Measurements from ENCODE around the gene GBGT1. TPM values are rescaled to one million over a fixed set of nuclear protein-coding genes. Genes with fewer than 3 reads are reported as not detected.
A peak's percentile ranks its signal among the peaks of the same experiment; 100 is the strongest.

The GBGT1 gene
- polyA plus RNA-seq, 1 donor from 2014 or later = not detected

DNA sequence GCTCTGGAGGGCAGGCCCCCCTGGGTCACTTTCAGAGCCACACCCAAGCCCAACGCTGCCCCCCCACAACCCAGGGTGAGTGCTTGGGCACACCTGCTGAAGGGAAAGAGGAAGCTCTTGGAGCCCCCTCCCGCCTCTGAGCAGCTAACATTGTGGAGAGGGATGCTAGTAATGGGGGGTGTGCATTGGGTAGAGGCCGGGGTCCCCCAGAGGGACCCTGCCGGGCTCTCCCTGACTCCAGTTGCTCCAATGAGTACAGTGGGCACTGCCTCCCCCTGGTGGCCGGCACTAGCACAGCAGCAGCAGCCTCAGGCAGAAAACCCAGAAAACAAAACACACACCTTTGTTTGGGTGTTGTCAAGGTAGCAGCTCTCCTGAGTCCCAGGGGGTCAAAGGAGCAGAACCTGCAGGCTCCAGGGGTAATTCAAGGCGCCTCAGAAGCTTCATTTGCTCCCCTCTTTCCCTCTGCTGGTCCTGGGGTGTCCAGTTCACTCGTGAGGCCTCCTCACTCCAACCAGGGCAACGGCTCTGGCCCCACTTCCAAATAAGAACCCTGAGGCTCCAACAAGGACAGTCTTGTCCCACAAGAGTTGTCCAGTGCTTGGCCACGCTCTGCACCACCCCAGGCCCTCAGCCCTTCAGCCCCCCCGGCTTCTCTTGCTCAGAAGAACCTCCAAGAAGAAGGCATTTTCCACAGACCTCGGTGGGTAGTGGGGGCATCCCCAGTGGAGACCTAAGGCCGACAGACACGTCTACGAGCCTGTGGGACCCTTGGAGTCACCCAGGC is 16.1 kb downstream of the GBGT1 start:
- H3K4me2 ChIP-seq (ENCODE audit: low read length) = peak overlapping the region; percentile 100
- H4K20me1 ChIP-seq (ENCODE audit: insufficient read depth) = no peaks in the 10 kb centered on the region
- no peaks in the 10 kb centered on the region for H3K9me3 ChIP-seq (ENCODE audit: low read length)
- peak overlapping the region; percentile 83 for H3K27ac ChIP-seq (ENCODE audit: low read length)
- no peaks in the 10 kb centered on the region for H3K36me3 ChIP-seq (ENCODE audit: insufficient read depth, low read length)
- TF ChIP-seq EP300 (conservative IDR thresholded peaks at IDR 0.05; ENCODE audit: poor library complexity, severe bottlenecking) (peak; percentile 14), MXI1 (conservative IDR thresholded peaks at IDR 0.05; ENCODE audit: poor library complexity, severe bottlenecking) (peak; percentile 26), TAF1 (IDR thresholded peaks at IDR 0.05; ENCODE audit: low read depth) (no peak), POLR2AphosphoS5 (IDR thresholded peaks at IDR 0.05) (no peak), RAD21 (conservative IDR thresholded peaks at IDR 0.05) (peak; percentile 74), EZH2 (IDR thresholded peaks at IDR 0.05; ENCODE audit: borderline replicate concordance, insufficient read depth, low read length, poor library complexity, severe bottlenecking) (no peak), SMC3 (conservative IDR thresholded peaks at IDR 0.05; ENCODE audit: poor library complexity) (peak; percentile 72)
- TF ChIP-seq, protein P1, sequence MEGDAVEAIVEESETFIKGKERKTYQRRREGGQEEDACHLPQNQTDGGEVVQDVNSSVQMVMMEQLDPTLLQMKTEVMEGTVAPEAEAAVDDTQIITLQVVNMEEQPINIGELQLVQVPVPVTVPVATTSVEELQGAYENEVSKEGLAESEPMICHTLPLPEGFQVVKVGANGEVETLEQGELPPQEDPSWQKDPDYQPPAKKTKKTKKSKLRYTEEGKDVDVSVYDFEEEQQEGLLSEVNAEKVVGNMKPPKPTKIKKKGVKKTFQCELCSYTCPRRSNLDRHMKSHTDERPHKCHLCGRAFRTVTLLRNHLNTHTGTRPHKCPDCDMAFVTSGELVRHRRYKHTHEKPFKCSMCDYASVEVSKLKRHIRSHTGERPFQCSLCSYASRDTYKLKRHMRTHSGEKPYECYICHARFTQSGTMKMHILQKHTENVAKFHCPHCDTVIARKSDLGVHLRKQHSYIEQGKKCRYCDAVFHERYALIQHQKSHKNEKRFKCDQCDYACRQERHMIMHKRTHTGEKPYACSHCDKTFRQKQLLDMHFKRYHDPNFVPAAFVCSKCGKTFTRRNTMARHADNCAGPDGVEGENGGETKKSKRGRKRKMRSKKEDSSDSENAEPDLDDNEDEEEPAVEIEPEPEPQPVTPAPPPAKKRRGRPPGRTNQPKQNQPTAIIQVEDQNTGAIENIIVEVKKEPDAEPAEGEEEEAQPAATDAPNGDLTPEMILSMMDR (IDR thresholded peaks at IDR 0.05; ENCODE audit: poor library complexity, severe bottlenecking) = peak; percentile 96
- TF ChIP-seq, protein P2, sequence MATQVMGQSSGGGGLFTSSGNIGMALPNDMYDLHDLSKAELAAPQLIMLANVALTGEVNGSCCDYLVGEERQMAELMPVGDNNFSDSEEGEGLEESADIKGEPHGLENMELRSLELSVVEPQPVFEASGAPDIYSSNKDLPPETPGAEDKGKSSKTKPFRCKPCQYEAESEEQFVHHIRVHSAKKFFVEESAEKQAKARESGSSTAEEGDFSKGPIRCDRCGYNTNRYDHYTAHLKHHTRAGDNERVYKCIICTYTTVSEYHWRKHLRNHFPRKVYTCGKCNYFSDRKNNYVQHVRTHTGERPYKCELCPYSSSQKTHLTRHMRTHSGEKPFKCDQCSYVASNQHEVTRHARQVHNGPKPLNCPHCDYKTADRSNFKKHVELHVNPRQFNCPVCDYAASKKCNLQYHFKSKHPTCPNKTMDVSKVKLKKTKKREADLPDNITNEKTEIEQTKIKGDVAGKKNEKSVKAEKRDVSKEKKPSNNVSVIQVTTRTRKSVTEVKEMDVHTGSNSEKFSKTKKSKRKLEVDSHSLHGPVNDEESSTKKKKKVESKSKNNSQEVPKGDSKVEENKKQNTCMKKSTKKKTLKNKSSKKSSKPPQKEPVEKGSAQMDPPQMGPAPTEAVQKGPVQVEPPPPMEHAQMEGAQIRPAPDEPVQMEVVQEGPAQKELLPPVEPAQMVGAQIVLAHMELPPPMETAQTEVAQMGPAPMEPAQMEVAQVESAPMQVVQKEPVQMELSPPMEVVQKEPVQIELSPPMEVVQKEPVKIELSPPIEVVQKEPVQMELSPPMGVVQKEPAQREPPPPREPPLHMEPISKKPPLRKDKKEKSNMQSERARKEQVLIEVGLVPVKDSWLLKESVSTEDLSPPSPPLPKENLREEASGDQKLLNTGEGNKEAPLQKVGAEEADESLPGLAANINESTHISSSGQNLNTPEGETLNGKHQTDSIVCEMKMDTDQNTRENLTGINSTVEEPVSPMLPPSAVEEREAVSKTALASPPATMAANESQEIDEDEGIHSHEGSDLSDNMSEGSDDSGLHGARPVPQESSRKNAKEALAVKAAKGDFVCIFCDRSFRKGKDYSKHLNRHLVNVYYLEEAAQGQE (IDR thresholded peaks at IDR 0.05; ENCODE audit: borderline replicate concordance) = peak; percentile 20
- no peaks in the 10 kb centered on the region for H3K9me2 ChIP-seq (ENCODE audit: insufficient read depth, low read length)
- no peaks in the 10 kb centered on the region for H3F3A ChIP-seq (ENCODE audit: insufficient read depth, low read length, poor library complexity, severe bottlenecking)
- peak overlapping the region; percentile 85 for H3K9ac ChIP-seq (ENCODE audit: low read length)
- H3K79me2 ChIP-seq (replicated peaks; ENCODE audit: insufficient read depth, low read length) = peaks cover 53% of the 10 kb centered on the region
- H3K27me3 ChIP-seq (ENCODE audit: insufficient read depth, low read depth, low read length) = no peaks in the 10 kb centered on the region
- peak overlapping the region; percentile 88 for H3K4me3 ChIP-seq (ENCODE audit: low read length)
- H2AFZ ChIP-seq (ENCODE audit: low read depth, low read length) = peak overlapping the region; percentile 27

DNA sequence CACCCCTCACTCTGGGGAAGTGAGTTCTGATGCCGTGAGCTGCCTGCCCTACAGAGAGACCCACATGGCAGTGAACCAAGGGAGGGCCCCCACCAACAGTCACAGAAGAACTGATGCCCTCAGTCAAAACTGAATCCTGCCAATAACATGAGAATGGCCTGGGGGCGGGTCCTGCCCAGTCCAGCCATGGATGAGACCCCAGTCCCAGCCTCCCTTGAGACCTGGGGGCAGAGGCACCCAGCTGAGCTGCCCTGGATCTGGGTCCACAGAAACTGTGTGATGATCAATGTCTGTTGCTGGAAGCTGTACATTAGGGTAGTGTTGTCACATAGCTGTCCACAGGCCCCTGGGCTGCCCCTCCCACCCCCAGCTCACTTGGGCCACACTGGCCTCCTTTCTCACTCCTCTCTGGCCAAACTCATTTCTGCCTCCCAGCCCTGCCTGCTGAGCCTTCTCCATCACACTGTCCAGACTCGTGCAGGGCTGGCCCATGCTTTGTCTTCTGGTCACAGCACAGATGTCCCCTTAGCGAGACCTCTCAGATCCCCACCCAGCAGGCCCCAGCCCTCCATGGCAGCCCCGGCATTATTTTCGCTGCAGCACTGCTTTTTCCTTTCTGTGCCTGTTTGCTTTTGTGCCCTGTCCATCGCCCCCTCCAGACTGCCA is 16.8 kb downstream of the GBGT1 start:
- no peaks in the 10 kb centered on the region for H3K36me3 ChIP-seq (ENCODE audit: insufficient read depth, low read length)
- no peaks in the 10 kb centered on the region for H3K27me3 ChIP-seq (ENCODE audit: insufficient read depth, low read depth, low read length)
- H3K27ac ChIP-seq (ENCODE audit: low read length) = peak overlapping the region; percentile 83
- peak overlapping the region; percentile 85 for H3K9ac ChIP-seq (ENCODE audit: low read length)
- H4K20me1 ChIP-seq (ENCODE audit: insufficient read depth) = no peaks in the 10 kb centered on the region
- no peaks in the 10 kb centered on the region for H3F3A ChIP-seq (ENCODE audit: insufficient read depth, low read length, poor library complexity, severe bottlenecking)
- H3K4me2 ChIP-seq (ENCODE audit: low read length) = peak overlapping the region; percentile 100
- peak overlapping the region; percentile 88 for H3K4me3 ChIP-seq (ENCODE audit: low read length)
- peaks cover 61% of the 10 kb centered on the region for H3K79me2 ChIP-seq (replicated peaks; ENCODE audit: insufficient read depth, low read length)
- TF ChIP-seq POLR2AphosphoS5 (IDR thresholded peaks at IDR 0.05) = no peak
- no peak for TF ChIP-seq EP300 (conservative IDR thresholded peaks at IDR 0.05; ENCODE audit: poor library complexity, severe bottlenecking)
- TF ChIP-seq SMC3 (conservative IDR thresholded peaks at IDR 0.05; ENCODE audit: poor library complexity) = no peak
- TF ChIP-seq TAF1 (IDR thresholded peaks at IDR 0.05; ENCODE audit: low read depth) = no peak
- no peak for TF ChIP-seq RAD21 (conservative IDR thresholded peaks at IDR 0.05)
- no peak for TF ChIP-seq MXI1 (conservative IDR thresholded peaks at IDR 0.05; ENCODE audit: poor library complexity, severe bottlenecking)
- TF ChIP-seq EZH2 (IDR thresholded peaks at IDR 0.05; ENCODE audit: borderline replicate concordance, insufficient read depth, low read length, poor library complexity, severe bottlenecking) = no peak
- TF ChIP-seq, protein P2 (IDR thresholded peaks at IDR 0.05; ENCODE audit: borderline replicate concordance) = no peak
- TF ChIP-seq, protein P1 (IDR thresholded peaks at IDR 0.05; ENCODE audit: poor library complexity, severe bottlenecking) = no peak
- no peaks in the 10 kb centered on the region for H3K9me3 ChIP-seq (ENCODE audit: low read length)
- H2AFZ ChIP-seq (ENCODE audit: low read depth, low read length) = no peak overlapping the region
- H3K9me2 ChIP-seq (ENCODE audit: insufficient read depth, low read length) = no peaks in the 10 kb centered on the region
